Fibroblast of lung (primary cell): ENCODE data around the gene STK32C.

Source experiments
- EZH2 ChIP-seq: IDR thresholded peaks from 2 replicates; pipeline ENCODE4 v1.5.1; 2012; ENCODE audit warnings: low read length, control low read depth, mild to moderate bottlenecking; ENCODE audit errors: missing control alignments
- TF ChIP-seq, protein P1 (sequence below), 2 donors: IDR thresholded peaks in 1 of 2; conservative IDR thresholded peaks in 1 of 2; 1 replicate in 1 of 2; 2 replicates in 1 of 2; pipeline ENCODE4 v1.5.1; 2011 to 2012; ENCODE audit warnings: low read length in 2 of 2, control low read depth in 1 of 2, inconsistent platforms in 1 of 2, low read depth in 1 of 2, mild to moderate bottlenecking in 1 of 2

DNA sequence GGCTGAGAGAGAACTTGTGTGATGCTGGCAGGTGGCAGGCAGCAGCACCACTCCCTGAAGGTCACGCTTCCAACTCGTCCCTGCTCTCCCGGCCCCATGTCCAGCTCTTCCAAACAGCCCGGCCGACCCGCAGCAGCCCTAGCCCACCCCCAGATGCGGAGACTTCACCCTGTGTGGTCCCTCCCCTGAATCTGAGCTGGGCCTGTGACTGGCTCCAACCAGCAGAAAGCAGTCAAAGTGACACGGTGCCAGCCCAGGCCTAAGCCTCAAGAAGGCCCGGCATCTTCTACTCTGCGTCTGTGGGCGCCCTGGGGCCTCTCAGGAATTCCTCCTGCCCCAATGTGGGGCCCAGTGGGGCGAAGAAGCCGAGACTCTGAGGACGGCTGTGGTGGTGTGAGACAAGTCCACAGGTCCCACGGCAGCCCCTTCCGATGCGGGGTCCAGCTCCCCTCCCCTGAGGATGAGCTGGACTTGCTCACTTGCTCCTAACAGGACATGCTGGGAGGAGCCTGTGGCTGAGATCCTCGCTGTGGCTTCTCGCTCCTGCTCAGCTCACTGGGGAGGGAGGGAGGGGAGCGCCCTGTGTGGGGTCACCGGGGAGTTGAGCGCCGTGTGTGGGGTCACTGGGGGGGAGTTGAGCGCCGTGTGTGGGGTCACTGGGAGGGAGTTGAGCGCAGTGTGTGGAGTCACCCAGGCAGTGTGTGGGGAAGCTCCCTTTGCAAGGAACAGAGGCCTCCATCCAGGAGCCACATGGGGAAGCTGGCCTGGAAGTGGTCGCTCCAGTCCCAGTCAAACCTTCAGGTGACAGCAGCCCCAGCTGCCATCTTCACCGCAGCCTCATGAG is 9.5 kb downstream of the STK32C start:
- no peak for TF ChIP-seq EZH2
- TF ChIP-seq, protein P1, sequence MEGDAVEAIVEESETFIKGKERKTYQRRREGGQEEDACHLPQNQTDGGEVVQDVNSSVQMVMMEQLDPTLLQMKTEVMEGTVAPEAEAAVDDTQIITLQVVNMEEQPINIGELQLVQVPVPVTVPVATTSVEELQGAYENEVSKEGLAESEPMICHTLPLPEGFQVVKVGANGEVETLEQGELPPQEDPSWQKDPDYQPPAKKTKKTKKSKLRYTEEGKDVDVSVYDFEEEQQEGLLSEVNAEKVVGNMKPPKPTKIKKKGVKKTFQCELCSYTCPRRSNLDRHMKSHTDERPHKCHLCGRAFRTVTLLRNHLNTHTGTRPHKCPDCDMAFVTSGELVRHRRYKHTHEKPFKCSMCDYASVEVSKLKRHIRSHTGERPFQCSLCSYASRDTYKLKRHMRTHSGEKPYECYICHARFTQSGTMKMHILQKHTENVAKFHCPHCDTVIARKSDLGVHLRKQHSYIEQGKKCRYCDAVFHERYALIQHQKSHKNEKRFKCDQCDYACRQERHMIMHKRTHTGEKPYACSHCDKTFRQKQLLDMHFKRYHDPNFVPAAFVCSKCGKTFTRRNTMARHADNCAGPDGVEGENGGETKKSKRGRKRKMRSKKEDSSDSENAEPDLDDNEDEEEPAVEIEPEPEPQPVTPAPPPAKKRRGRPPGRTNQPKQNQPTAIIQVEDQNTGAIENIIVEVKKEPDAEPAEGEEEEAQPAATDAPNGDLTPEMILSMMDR (conservative IDR thresholded peaks at IDR 0.05 in 1 of 2, IDR thresholded peaks at IDR 0.05 in 1 of 2; ENCODE audit: low read depth in 1 of 2, low read length in 2 of 2), result no peak
